GM23338 (cell line): ENCODE data around the gene FAM53A.

ENCODE experiments used
- EZH2 ChIP-seq: fragments of 200-600 bp; sonication (generic); IDR thresholded peaks from one replicate; pipeline ENCODE4 v1.8.0; 2017; ENCODE audit warnings: antibody characterized with exemption, mild to moderate bottlenecking, low read depth; ENCODE audit not compliant: unreplicated experiment
- EZH2phosphoT487 ChIP-seq: fragments of 200-600 bp; sonication (generic); IDR thresholded peaks from one replicate; pipeline ENCODE4 v1.8.1; 2018; ENCODE audit warnings: antibody characterized with exemption; ENCODE audit not compliant: unreplicated experiment
- JUNB ChIP-seq: IDR thresholded peaks from one replicate; pipeline ENCODE4 v1.6.1; 2016; ENCODE audit warnings: antibody characterized with exemption; ENCODE audit not compliant: unreplicated experiment
- POLR2AphosphoS5 ChIP-seq: IDR thresholded peaks from 2 replicates; pipeline ENCODE4 v1.6.1; 2016; ENCODE audit warnings: antibody characterized with exemption, low read depth
- ZNF331 ChIP-seq: fragments of 250-450 bp; sonication (Bioruptor Pico); IDR thresholded peaks from 2 replicates; pipeline ENCODE4 v1.5.0; 2020; ENCODE audit warnings: low read depth, mild to moderate bottlenecking, moderate library complexity
- TF ChIP-seq, protein P1 (sequence below), 2 experiments: fragments of 200-600 bp in 1 of 2; sonication (generic) in 1 of 2; conservative IDR thresholded peaks; 2 replicates each; pipeline versions ENCODE4 v1.5.1 to v1.6.1; 2016 to 2017; ENCODE audit warnings: antibody characterized with exemption in 2 of 2, low read depth in 2 of 2, mild to moderate bottlenecking in 2 of 2, moderate library complexity in 1 of 2
- TF ChIP-seq, protein P2 (sequence below): IDR thresholded peaks from one replicate; pipeline ENCODE4 v1.6.1; 2018; ENCODE audit warnings: antibody characterized with exemption; ENCODE audit not compliant: unreplicated experiment
- TF ChIP-seq, protein P3 (sequence below): IDR thresholded peaks from 2 replicates; pipeline ENCODE4 v1.6.1; 2016; ENCODE audit warnings: antibody characterized with exemption

DNA sequence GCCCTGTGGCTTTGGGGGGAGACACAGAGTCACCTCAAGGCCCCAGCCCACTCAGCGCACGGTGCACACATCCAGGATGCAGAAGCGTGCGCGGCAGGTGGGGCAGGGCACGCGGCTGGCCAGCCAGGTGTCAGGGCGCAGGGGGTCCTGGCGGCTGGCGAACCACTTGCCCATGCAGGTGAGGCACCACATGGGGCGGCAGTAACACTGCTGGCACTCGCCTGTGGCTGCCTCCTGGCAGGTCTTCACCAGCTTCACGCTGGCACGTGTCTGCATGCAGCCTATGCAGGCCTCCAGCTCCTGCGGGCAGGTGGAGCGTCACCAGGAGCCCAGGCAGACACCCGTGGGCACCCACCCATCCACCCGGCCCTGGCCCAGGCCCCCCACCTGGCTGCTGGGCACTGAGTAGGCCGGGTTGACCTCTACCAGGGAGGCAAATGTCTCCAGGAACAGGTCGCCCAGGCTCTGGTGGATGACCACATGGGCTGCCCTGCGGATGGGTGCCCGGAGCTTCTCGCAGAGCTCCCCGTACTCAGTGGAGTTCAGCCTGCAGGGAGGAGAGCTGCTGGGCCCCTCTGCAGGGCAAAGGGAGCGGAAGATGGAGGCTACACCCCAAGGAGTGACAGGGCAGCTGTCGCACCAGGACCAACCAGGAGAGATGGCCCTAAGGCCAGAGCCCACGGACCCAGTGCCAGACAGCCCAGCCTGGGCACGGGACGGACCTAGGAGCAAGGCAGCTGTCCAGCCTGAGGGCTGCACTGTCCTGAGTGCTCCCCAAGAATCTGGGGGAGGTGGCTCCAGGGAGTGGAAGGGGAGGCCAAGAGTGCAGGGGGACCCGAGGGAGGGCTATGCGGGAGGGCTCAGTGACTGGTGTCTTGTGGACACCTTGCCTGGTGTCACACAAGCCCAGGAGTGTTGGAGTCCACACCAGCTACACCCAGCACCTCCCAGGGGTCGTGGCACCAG lies 33.3 kb upstream of the FAM53A start:
- TF ChIP-seq POLR2AphosphoS5 (no peak), EZH2 (no peak), EZH2phosphoT487 (no peak), ZNF331 (CRISPR knock-in tag) (no peak), JUNB (no peak)
- TF ChIP-seq, protein P1, sequence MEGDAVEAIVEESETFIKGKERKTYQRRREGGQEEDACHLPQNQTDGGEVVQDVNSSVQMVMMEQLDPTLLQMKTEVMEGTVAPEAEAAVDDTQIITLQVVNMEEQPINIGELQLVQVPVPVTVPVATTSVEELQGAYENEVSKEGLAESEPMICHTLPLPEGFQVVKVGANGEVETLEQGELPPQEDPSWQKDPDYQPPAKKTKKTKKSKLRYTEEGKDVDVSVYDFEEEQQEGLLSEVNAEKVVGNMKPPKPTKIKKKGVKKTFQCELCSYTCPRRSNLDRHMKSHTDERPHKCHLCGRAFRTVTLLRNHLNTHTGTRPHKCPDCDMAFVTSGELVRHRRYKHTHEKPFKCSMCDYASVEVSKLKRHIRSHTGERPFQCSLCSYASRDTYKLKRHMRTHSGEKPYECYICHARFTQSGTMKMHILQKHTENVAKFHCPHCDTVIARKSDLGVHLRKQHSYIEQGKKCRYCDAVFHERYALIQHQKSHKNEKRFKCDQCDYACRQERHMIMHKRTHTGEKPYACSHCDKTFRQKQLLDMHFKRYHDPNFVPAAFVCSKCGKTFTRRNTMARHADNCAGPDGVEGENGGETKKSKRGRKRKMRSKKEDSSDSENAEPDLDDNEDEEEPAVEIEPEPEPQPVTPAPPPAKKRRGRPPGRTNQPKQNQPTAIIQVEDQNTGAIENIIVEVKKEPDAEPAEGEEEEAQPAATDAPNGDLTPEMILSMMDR (conservative IDR thresholded peaks at IDR 0.05; ENCODE audit: low read depth in 2 of 2) = no peak
- TF ChIP-seq, protein P2, sequence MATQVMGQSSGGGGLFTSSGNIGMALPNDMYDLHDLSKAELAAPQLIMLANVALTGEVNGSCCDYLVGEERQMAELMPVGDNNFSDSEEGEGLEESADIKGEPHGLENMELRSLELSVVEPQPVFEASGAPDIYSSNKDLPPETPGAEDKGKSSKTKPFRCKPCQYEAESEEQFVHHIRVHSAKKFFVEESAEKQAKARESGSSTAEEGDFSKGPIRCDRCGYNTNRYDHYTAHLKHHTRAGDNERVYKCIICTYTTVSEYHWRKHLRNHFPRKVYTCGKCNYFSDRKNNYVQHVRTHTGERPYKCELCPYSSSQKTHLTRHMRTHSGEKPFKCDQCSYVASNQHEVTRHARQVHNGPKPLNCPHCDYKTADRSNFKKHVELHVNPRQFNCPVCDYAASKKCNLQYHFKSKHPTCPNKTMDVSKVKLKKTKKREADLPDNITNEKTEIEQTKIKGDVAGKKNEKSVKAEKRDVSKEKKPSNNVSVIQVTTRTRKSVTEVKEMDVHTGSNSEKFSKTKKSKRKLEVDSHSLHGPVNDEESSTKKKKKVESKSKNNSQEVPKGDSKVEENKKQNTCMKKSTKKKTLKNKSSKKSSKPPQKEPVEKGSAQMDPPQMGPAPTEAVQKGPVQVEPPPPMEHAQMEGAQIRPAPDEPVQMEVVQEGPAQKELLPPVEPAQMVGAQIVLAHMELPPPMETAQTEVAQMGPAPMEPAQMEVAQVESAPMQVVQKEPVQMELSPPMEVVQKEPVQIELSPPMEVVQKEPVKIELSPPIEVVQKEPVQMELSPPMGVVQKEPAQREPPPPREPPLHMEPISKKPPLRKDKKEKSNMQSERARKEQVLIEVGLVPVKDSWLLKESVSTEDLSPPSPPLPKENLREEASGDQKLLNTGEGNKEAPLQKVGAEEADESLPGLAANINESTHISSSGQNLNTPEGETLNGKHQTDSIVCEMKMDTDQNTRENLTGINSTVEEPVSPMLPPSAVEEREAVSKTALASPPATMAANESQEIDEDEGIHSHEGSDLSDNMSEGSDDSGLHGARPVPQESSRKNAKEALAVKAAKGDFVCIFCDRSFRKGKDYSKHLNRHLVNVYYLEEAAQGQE = no peak
- TF ChIP-seq, protein P3, sequence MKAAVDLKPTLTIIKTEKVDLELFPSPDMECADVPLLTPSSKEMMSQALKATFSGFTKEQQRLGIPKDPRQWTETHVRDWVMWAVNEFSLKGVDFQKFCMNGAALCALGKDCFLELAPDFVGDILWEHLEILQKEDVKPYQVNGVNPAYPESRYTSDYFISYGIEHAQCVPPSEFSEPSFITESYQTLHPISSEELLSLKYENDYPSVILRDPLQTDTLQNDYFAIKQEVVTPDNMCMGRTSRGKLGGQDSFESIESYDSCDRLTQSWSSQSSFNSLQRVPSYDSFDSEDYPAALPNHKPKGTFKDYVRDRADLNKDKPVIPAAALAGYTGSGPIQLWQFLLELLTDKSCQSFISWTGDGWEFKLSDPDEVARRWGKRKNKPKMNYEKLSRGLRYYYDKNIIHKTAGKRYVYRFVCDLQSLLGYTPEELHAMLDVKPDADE = no peak
